OCI-LY1 (cell line): ENCODE measurements around the gene CLRN1.

ENCODE experiments used
- EZH2 ChIP-seq: fragments of 200-600 bp; sonication (generic), shearing (Covaris generic); IDR thresholded peaks from 2 replicates; pipeline ENCODE4 v1.8.0; 2017; ENCODE audit warnings: borderline replicate concordance, mixed run types, mild to moderate bottlenecking, antibody characterized with exemption, low read length, moderate library complexity, mixed read lengths
- TF ChIP-seq, protein P1 (sequence below): fragments of 200-600 bp; sonication (generic), shearing (Covaris generic); IDR thresholded peaks from 2 replicates; pipeline ENCODE4 v1.5.1; 2017; ENCODE audit warnings: mild to moderate bottlenecking, antibody characterized with exemption, low read length, moderate library complexity, mixed read lengths

DNA sequence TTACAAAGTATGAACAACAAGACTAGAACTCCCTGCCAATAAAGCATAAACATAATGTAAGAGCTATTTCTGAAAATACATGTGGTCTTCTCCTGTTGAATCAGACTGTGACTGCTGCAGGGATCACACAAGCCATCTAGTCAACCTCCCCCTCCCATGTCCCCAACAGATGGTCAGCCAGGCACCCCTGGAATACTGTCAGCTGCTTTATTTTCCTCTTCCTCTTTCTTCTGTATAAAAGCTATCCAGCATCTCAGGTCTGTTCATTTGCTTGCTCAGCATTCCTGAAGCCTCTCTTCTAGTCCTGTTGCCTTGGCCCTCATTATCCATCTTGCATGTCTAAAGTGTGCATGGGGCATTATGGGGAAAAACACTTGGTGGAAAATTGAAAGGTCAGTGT lies 60.8 kb downstream of the CLRN1 start:
- TF ChIP-seq, protein P1, sequence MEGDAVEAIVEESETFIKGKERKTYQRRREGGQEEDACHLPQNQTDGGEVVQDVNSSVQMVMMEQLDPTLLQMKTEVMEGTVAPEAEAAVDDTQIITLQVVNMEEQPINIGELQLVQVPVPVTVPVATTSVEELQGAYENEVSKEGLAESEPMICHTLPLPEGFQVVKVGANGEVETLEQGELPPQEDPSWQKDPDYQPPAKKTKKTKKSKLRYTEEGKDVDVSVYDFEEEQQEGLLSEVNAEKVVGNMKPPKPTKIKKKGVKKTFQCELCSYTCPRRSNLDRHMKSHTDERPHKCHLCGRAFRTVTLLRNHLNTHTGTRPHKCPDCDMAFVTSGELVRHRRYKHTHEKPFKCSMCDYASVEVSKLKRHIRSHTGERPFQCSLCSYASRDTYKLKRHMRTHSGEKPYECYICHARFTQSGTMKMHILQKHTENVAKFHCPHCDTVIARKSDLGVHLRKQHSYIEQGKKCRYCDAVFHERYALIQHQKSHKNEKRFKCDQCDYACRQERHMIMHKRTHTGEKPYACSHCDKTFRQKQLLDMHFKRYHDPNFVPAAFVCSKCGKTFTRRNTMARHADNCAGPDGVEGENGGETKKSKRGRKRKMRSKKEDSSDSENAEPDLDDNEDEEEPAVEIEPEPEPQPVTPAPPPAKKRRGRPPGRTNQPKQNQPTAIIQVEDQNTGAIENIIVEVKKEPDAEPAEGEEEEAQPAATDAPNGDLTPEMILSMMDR = no peak
- TF ChIP-seq EZH2 = no peak
